ENCODE data around the gene MID1.

DNA sequence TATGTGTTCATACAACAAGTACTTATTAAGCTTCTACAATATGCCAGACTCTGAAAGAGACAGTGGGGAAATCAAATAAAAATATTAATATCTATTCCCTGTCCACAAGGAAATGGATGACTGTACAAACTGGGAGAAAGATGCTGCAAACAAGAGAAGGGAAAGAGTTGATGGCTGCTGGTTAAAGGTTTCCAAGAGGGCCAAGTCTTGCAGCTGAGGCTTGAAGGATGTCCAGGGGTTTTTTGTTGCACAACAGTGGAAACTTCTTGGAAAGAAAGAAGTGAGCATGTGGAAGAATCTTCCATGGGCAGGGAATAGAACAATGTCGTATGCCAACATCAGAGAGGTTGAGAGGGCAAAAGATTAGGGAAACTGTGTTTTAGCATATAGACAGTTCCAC is 95.8 kb downstream of the MID1 start:
- TF ChIP-seq, protein P1, sequence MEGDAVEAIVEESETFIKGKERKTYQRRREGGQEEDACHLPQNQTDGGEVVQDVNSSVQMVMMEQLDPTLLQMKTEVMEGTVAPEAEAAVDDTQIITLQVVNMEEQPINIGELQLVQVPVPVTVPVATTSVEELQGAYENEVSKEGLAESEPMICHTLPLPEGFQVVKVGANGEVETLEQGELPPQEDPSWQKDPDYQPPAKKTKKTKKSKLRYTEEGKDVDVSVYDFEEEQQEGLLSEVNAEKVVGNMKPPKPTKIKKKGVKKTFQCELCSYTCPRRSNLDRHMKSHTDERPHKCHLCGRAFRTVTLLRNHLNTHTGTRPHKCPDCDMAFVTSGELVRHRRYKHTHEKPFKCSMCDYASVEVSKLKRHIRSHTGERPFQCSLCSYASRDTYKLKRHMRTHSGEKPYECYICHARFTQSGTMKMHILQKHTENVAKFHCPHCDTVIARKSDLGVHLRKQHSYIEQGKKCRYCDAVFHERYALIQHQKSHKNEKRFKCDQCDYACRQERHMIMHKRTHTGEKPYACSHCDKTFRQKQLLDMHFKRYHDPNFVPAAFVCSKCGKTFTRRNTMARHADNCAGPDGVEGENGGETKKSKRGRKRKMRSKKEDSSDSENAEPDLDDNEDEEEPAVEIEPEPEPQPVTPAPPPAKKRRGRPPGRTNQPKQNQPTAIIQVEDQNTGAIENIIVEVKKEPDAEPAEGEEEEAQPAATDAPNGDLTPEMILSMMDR (IDR thresholded peaks at IDR 0.05): no peak
- no peak for TF ChIP-seq POLR2A (IDR thresholded peaks at IDR 0.05)

All from Peyer's patch (tissue), 4 donors.